OCI-LY7 (cell line): ENCODE data around the gene CLEC6A. TPM values are rescaled to one million over a fixed set of nuclear protein-coding genes. Genes with fewer than 3 reads are reported as not detected.

Experiments
- small RNA-seq: library from RNA; depleted of rRNA; stranded (forward); fragments of <200 nt; gene quantifications from one replicate; pipeline ENCODE3, GENCODE V24; 2014
- total RNA-seq, 2 experiments: library from RNA; depleted of rRNA in 1 of 2; stranded (reverse); fragments of >200 nt in 1 of 2; shearing (Covaris generic) in 1 of 2; gene quantifications; 2 replicates each; pipeline ENCODE4 v1.2.3, GENCODE V29; 2014 to 2022

CLEC6A gene
- total RNA-seq, 2 experiments from 2014 or later, result not detected

Small RNA genes within 50 kb of the gene (small RNA-seq; reads per million reads assigned to genes)
- not detected for gene RNU6-275P

Other genes with a start within 250 kb of the CLEC6A start
- gene FAM90A1, start 228.3 kb upstream of the CLEC6A start, total RNA-seq (2014; rRNA removed; shearing (Covaris generic)), result not detected in 2 replicates
- not detected in 2 replicates for gene FAM90A1, start 228.3 kb upstream of the CLEC6A start, total RNA-seq (2022)
- not detected in 2 replicates for gene CLEC4D, start 57.5 kb downstream of the CLEC6A start, total RNA-seq (2014; rRNA removed; shearing (Covaris generic))
- gene CLEC4D, start 57.5 kb downstream of the CLEC6A start, total RNA-seq (2022), result not detected in 2 replicates
- not detected in 2 replicates for gene CLEC4E, start 84.9 kb downstream of the CLEC6A start, total RNA-seq (2014; rRNA removed; shearing (Covaris generic))
- not detected in 2 replicates for gene CLEC4E, start 84.9 kb downstream of the CLEC6A start, total RNA-seq (2022)
- 30.0 and 32.4 TPM in 2 replicates for gene AICDA, start 156.9 kb downstream of the CLEC6A start, total RNA-seq (2014; rRNA removed; shearing (Covaris generic))
- 38.5 and 55.9 TPM in 2 replicates for gene AICDA, start 156.9 kb downstream of the CLEC6A start, total RNA-seq (2022)
- not detected in 2 replicates for gene MFAP5, start 206.9 kb downstream of the CLEC6A start, total RNA-seq (2014; rRNA removed; shearing (Covaris generic))
- gene MFAP5, start 206.9 kb downstream of the CLEC6A start, total RNA-seq (2022), result not detected in 2 replicates
- 109 and 117 TPM in 2 replicates for gene RIMKLB, start 242.0 kb downstream of the CLEC6A start, total RNA-seq (2014; rRNA removed; shearing (Covaris generic))
- gene RIMKLB, start 242.0 kb downstream of the CLEC6A start, total RNA-seq (2022), result 84.6 and 122 TPM in 2 replicates